22Rv1 (cell line): Measurements from ENCODE around the gene RAET1G.

Source experiments
- H3K27ac ChIP-seq: fragments of 450-650 bp; 2 replicates; pipeline ENCODE4 v1.5.1; 2017
- CTCF ChIP-seq: fragments of 450-650 bp; IDR thresholded peaks from 2 replicates; pipeline ENCODE4 v1.5.1; 2017; ENCODE audit warnings: mild to moderate bottlenecking

The RAET1G gene

GRCh38 chr6:149869275-149869892 is 53.5 kb downstream of the RAET1G start:
- H3K27ac ChIP-seq: no peak overlapping the region
- TF ChIP-seq CTCF: no peak

- no peak overlapping the region for H3K27ac ChIP-seq
- no peak for TF ChIP-seq CTCF
Measured at GRCh38 chr6:149867876-149868640, 54.9 kb downstream of the RAET1G start.
